GM23248 (cell line): ENCODE results near the gene LSM14A. TPM values are rescaled to one million over a fixed set of nuclear protein-coding genes. Genes with fewer than 3 reads are reported as not detected.

Experiments
- DNase-seq: peaks from one replicate; pipeline ENCODE4 v3.0.0-alpha.2; 2015
- H2AFZ ChIP-seq: fragments of 200-600 bp; sonication (generic); 2 replicates; pipeline ENCODE4 v1.6.1; 2016; ENCODE audit warnings: antibody characterized with exemption
- H3F3A ChIP-seq: fragments of 200-600 bp; sonication (generic); 2 replicates; pipeline ENCODE4 v1.6.1; 2016; ENCODE audit warnings: mild to moderate bottlenecking, antibody characterized with exemption, mixed run types; ENCODE audit not compliant: insufficient read depth
- H3K27ac ChIP-seq: fragments of 200-600 bp; sonication (generic); 2 replicates; pipeline ENCODE4 v1.5.1; 2016; ENCODE audit warnings: mild to moderate bottlenecking
- H3K27me3 ChIP-seq: fragments of 200-600 bp; sonication (generic); replicated peaks from 2 replicates; pipeline ENCODE4 v1.6.1; 2016; ENCODE audit warnings: mild to moderate bottlenecking; ENCODE audit not compliant: insufficient read depth
- H3K36me3 ChIP-seq: fragments of 200-600 bp; sonication (generic); 2 replicates; pipeline ENCODE4 v1.6.1; 2016; ENCODE audit warnings: low read depth, mild to moderate bottlenecking
- H3K4me1 ChIP-seq: fragments of 200-600 bp; sonication (generic); 2 replicates; pipeline ENCODE4 v1.6.1; 2016; ENCODE audit warnings: mild to moderate bottlenecking; ENCODE audit not compliant: insufficient read depth
- H3K4me2 ChIP-seq: fragments of 200-600 bp; sonication (generic); one replicate; pipeline ENCODE4 v1.6.1; 2016; ENCODE audit warnings: mild to moderate bottlenecking; ENCODE audit not compliant: unreplicated experiment
- H3K4me3 ChIP-seq: fragments of 200-600 bp; sonication (generic); 2 replicates; pipeline ENCODE4 v1.5.1; 2016; ENCODE audit warnings: mild to moderate bottlenecking
- H3K79me2 ChIP-seq: fragments of 200-600 bp; sonication (generic); 2 replicates; pipeline ENCODE4 v1.6.1; 2016; ENCODE audit warnings: mild to moderate bottlenecking; ENCODE audit not compliant: insufficient read depth
- H3K9ac ChIP-seq: fragments of 200-600 bp; sonication (generic); 2 replicates; pipeline ENCODE4 v1.6.1; 2016; ENCODE audit warnings: mild to moderate bottlenecking
- H3K9me2 ChIP-seq: fragments of 200-600 bp; sonication (generic); 2 replicates; pipeline ENCODE4 v1.6.1; 2016; ENCODE audit warnings: mixed run types, mild to moderate bottlenecking, moderate library complexity; ENCODE audit not compliant: insufficient read depth
- H3K9me3 ChIP-seq: fragments of 200-600 bp; sonication (generic); one replicate; pipeline ENCODE4 v1.6.1; 2017; ENCODE audit warnings: low read depth
- H4K20me1 ChIP-seq: fragments of 200-600 bp; sonication (generic); 2 replicates; pipeline ENCODE4 v1.6.0; 2016; ENCODE audit not compliant: insufficient read depth
- EZH2 ChIP-seq: fragments of 200-600 bp; sonication (generic); IDR thresholded peaks from 2 replicates; pipeline ENCODE4 v1.6.1; 2018; ENCODE audit warnings: antibody characterized with exemption, mild to moderate bottlenecking; ENCODE audit not compliant: insufficient read depth, poor library complexity, severe bottlenecking
- EZH2phosphoT487 ChIP-seq: fragments of 200-600 bp; sonication (generic); IDR thresholded peaks from 2 replicates; pipeline ENCODE4 v1.6.1; 2018; ENCODE audit warnings: antibody characterized with exemption, moderate library complexity, mild to moderate bottlenecking, low read depth; ENCODE audit not compliant: insufficient read depth
- WGBS, 2 experiments: methylation state at CpG; one replicate each; pipeline ENCODE4 v1.1.6; 2015 to 2017; ENCODE audit warnings: low lambda C conversion rate in 2 of 2, low coverage in 1 of 2; ENCODE audit errors: missing lambda C conversion rate in 2 of 2; 5-methylcytosine and 5-hydroxymethylcytosine counted together
- in situ Hi-C: fragments of 300-500 bp; cut with MboI; formaldehyde crosslinking; loops from 2 replicates; pipeline ENCODE4 v1.15.0; 2020
- polyA plus RNA-seq: library from polyadenylated mRNA; unstranded; fragments of >200 nt; fragmentation: Nextera tagmentation; extraction: Ambion mirVana; gene quantifications from 2 replicates; pipeline ENCODE4 v1.2.1, GENCODE V29; 2016
- total RNA-seq: library from RNA; depleted of rRNA; stranded (reverse); fragments of >200 nt; shearing (Covaris generic); gene quantifications from 2 replicates; pipeline ENCODE4 v1.2.3, GENCODE V29; 2014

Gene LSM14A
- total and polyA plus RNA-seq, 2 experiments from 2014 or later: 66.1 to 71.7 TPM

GRCh38 chr19:34179066-34179465 lies 6.8 kb downstream of the LSM14A start:
- H3K4me2 ChIP-seq: peak overlapping the region; percentile 42
- H3F3A ChIP-seq: peaks cover 3% of the 10 kb centered on the region; the same call in 1 of the 2 replicates
- H4K20me1 ChIP-seq: peaks cover 37% of the 10 kb centered on the region
- in situ Hi-C loops: no loop called here
- no peaks in the 10 kb centered on the region for H3K27me3 ChIP-seq
- H3K79me2 ChIP-seq: peaks cover 100% of the 10 kb centered on the region
- no peak overlapping the region for H3K4me3 ChIP-seq
- no peak overlapping the region for H2AFZ ChIP-seq
- WGBS, 2 experiments: 2 to 4% methylated on average over 2 of the region's 2 CpGs
- peak; percentile 53 for DNase-seq
- peaks cover 55% of the 10 kb centered on the region for H3K4me1 ChIP-seq
- peak overlapping the region; percentile 26 for H3K27ac ChIP-seq
- TF ChIP-seq EZH2phosphoT487 (no peak), EZH2 (no peak)
- H3K9me3 ChIP-seq: no peaks in the 10 kb centered on the region
- H3K9ac ChIP-seq: no peak overlapping the region
- H3K36me3 ChIP-seq: peaks cover 6% of the 10 kb centered on the region; the same call in 1 of the 2 replicates
- no peaks in the 10 kb centered on the region for H3K9me2 ChIP-seq

GRCh38 chr19:34180273-34180672 lies 8.0 kb downstream of the LSM14A start:
- 65 to 69% methylated on average over 2 of the region's 2 CpGs for WGBS, 2 experiments
- Histone ChIP-seq H3F3A (peaks cover 10% of the 10 kb centered on the region), H3K27me3 (no peaks in the 10 kb centered on the region), H3K9me3 (no peaks in the 10 kb centered on the region), H3K27ac (no peak overlapping the region), H3K9ac (no peak overlapping the region), H3K79me2 (peaks cover 100% of the 10 kb centered on the region), H4K20me1 (peaks cover 44% of the 10 kb centered on the region), H3K4me2 (no peak overlapping the region), H3K36me3 (0 out of 2 replicates have a peak, but pooled peaks cover 6% of the 10 kb centered on the region), H3K4me3 (no peak overlapping the region), H2AFZ (no peak overlapping the region), H3K9me2 (no peaks in the 10 kb centered on the region), H3K4me1 (peaks cover 55% of the 10 kb centered on the region)
- DNase-seq: no peak
- TF ChIP-seq EZH2phosphoT487 (no peak), EZH2 (no peak)
- in situ Hi-C loops: no loop called here

- Histone ChIP-seq H3K4me1 (peaks cover 56% of the 10 kb centered on the region), H2AFZ (no peak overlapping the region), H4K20me1 (peaks cover 48% of the 10 kb centered on the region), H3K27ac (no peak overlapping the region), H3K27me3 (no peaks in the 10 kb centered on the region), H3K9ac (no peak overlapping the region), H3K4me2 (no peak overlapping the region), H3K36me3 (0 out of 2 replicates have a peak, but pooled peaks cover 6% of the 10 kb centered on the region), H3F3A (peaks cover 14% of the 10 kb centered on the region), H3K9me3 (no peaks in the 10 kb centered on the region), H3K9me2 (no peaks in the 10 kb centered on the region), H3K4me3 (no peak overlapping the region), H3K79me2 (peaks cover 100% of the 10 kb centered on the region)
- WGBS, 2 experiments: 97% methylated on average over 5 of the region's 5 CpGs
- in situ Hi-C loops: no loop called here
- no peak for TF ChIP-seq EZH2
- TF ChIP-seq EZH2phosphoT487: no peak
- no peak for DNase-seq
Observed at GRCh38 chr19:34180709-34181108, 8.4 kb downstream of the LSM14A start.

GRCh38 chr19:34181111-34181864 lies 9.0 kb downstream of the LSM14A start:
- H3K36me3 ChIP-seq: 0 out of 2 replicates have a peak, but pooled peaks cover 3% of the 10 kb centered on the region

More at GRCh38 chr19:34181111-34181864, 9.0 kb downstream of the LSM14A start:
- no peaks in the 10 kb centered on the region for H3K9me3 ChIP-seq
- in situ Hi-C loops: no loop called here
- H3K4me2 ChIP-seq: no peak overlapping the region
- no peaks in the 10 kb centered on the region for H3K9me2 ChIP-seq
- TF ChIP-seq EZH2phosphoT487 (no peak), EZH2 (no peak)
- peaks cover 49% of the 10 kb centered on the region for H4K20me1 ChIP-seq
- H3K27me3 ChIP-seq: no peaks in the 10 kb centered on the region
- no peak for DNase-seq
- WGBS, 2 experiments: 97% methylated on average over 5 of the region's 5 CpGs
- no peak overlapping the region for H2AFZ ChIP-seq
- H3F3A ChIP-seq: peaks cover 20% of the 10 kb centered on the region
- H3K4me1 ChIP-seq: peaks cover 56% of the 10 kb centered on the region
- no peak overlapping the region for H3K9ac ChIP-seq
- no peak overlapping the region for H3K27ac ChIP-seq
- H3K79me2 ChIP-seq: peaks cover 100% of the 10 kb centered on the region
- H3K4me3 ChIP-seq: no peak overlapping the region
